B cell (primary cell): Measurements from ENCODE around the gene HMGB2.

Experiments used
- CTCF ChIP-seq: fragments of 200-600 bp; IDR thresholded peaks from one replicate; pipeline ENCODE4 v1.8.0; 2022; ENCODE audit warnings: antibody characterized with exemption, mild to moderate bottlenecking
- EZH2 ChIP-seq: IDR thresholded peaks from 2 replicates; pipeline ENCODE4 v1.6.1; 2012; ENCODE audit warnings: borderline replicate concordance, low read depth, mild to moderate bottlenecking, moderate library complexity, low read length; ENCODE audit not compliant: insufficient read depth, poor library complexity, severe bottlenecking

DNA sequence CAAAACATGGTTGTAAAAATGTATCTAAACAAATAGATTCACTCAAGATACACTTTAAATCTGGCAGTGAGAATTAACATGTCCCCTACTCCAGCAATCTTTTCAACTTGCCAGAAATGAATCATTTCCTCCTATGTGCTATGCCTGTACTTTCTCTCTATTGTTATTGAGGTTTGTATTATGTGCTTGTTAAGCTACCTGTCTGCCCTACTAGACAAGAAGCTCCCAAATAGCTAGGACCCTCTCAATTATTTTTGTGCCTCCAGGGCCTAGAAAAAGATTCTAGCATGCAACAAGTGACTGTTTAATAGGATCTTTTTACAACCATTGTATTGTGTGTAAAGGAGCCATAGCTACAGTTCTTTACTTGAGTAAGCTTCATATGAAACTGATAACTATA, 33.1 kb upstream of the HMGB2 start:
- TF ChIP-seq CTCF: no peak
- TF ChIP-seq EZH2: no peak
